NB4 (cell line): ENCODE measurements around the gene INPP1.

ENCODE experiments used
- DNase-seq: peaks from one replicate; pipeline ENCODE4 v3.0.0; 2010; ENCODE audit warnings: low read depth
- H3K4me3 ChIP-seq: one replicate; pipeline ENCODE4 v1.5.1; 2011; ENCODE audit warnings: mild to moderate bottlenecking, low read depth, low read length, moderate library complexity
- CTCF ChIP-seq: IDR thresholded peaks from one replicate; pipeline ENCODE4 v1.5.1; 2012; ENCODE audit warnings: low read depth, low read length
- MAX ChIP-seq: IDR thresholded peaks from 2 replicates; pipeline ENCODE4 v1.6.1; 2011; ENCODE audit warnings: low read depth, low read length
- MYC ChIP-seq: IDR thresholded peaks from 2 replicates; pipeline ENCODE4 v1.6.1; 2011; ENCODE audit warnings: low read depth, low read length
- POLR2A ChIP-seq: IDR thresholded peaks from 2 replicates; pipeline ENCODE4 v1.6.1; 2011; ENCODE audit warnings: mild to moderate bottlenecking; ENCODE audit not compliant: insufficient read length; ENCODE audit errors: extremely low read depth

Gene INPP1

GRCh38 chr2:190362894-190363293 lies 19.5 kb downstream of the INPP1 start:
- TF ChIP-seq MAX (no peak), CTCF (no peak), MYC (no peak), POLR2A (no peak)
- no peak overlapping the region for H3K4me3 ChIP-seq
- DNase-seq = no peak

DNA sequence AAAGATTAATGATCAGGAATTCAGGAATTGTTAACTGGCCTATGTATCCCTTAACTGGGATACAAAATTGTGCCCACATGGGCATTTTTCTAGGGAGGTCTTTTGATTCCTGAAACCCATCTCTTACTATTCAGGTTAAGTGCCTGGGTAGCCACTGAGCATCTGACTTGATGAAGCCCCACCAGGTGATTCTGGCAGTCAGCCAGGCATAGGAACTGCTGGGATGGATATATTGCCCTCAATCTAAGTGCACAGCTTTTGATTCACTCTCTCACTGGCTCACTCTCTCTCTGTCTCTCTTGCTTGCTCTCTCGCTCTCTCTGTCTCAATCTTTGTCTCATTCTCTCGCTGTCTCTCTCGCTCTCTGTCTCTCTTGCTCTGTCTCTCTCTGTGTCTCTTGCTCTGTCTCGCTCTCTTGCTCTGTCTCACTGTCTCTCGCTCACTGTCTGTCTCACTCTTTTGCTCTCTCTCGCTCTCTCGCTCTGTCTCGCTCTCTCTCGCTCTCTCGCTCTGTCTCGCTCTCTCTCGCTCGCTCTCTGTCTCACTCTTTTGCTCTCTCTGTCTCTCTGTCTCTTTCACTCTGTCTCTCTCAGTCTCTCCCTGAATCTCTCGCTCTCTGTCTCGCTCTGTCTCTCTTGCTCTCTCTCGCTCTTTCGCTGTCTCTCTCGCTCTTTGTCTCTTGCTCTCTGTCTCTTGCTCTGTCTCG lies 22.3 kb downstream of the INPP1 start:
- no peak for DNase-seq
- TF ChIP-seq MAX = no peak
- no peak for TF ChIP-seq CTCF
- no peak for TF ChIP-seq MYC
- TF ChIP-seq POLR2A = no peak

GRCh38 chr2:190366248-190366753 lies 22.9 kb downstream of the INPP1 start:
- no peak overlapping the region for H3K4me3 ChIP-seq
- TF ChIP-seq MAX (no peak), CTCF (no peak), MYC (no peak), POLR2A (no peak)
- DNase-seq = no peak

More for the DNA sequence above, 22.3 kb downstream of the INPP1 start:
- H3K4me3 ChIP-seq = no peak overlapping the region

DNA sequence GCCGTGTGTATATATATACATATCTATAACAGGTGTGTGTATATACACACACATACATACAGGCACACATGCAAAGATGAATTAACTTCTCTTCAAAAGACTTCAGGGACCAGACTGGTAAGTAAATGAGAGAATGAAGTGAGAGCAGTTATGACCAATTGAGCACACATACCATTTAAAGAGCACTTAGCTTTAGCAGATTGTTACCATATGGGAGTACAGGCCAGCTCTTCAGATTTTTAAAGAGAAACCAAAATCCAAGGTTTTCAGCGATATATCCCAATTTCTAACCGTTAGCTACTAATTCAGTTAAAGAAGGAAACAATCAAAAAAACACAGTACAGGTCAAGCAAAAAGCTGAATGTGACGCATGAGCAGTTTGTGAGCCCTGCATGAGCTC lies 23.7 kb downstream of the INPP1 start:
- no peak for DNase-seq
- H3K4me3 ChIP-seq = no peak overlapping the region
- no peak for TF ChIP-seq MYC
- TF ChIP-seq MAX = no peak
- no peak for TF ChIP-seq POLR2A
- no peak for TF ChIP-seq CTCF

- TF ChIP-seq MAX (no peak), POLR2A (no peak), CTCF (no peak), MYC (no peak)
- DNase-seq = no peak
- no peak overlapping the region for H3K4me3 ChIP-seq
These were observed 26.2 kb downstream of the INPP1 start for GRCh38 chr2:190369635-190370034.
